HEK293 (cell line): Measurements from ENCODE around the gene PPOX.

Experiments used
- CTCF ChIA-PET: fragments of 350-600 bp; formaldehyde crosslinking; extraction: SDS; loops from one replicate; lab custom pipeline; 2021; ENCODE audit warnings: antibody characterized with exemption; lab: Yijun Ruan, JAX
- POLR2A ChIA-PET: fragments of 300-600 bp; formaldehyde crosslinking; extraction: SDS; loops from one replicate; lab custom pipeline; 2020; ENCODE audit warnings: antibody characterized with exemption, inconsistent platforms; lab: Yijun Ruan, JAX
- H3K27ac ChIP-seq: fragments of 200-500 bp; sonication (Bioruptor generic); 2 replicates; pipeline ENCODE4 v1.5.1; 2014; ENCODE audit warnings: low read depth, low read length, control low read depth, inconsistent platforms; ENCODE audit errors: extremely low read depth
- H3K36me3 ChIP-seq, 2 experiments: fragments of 200-500 bp in 1 of 2; sonication (Bioruptor generic) in 1 of 2; 1 replicate in 1 of 2; 2 replicates in 1 of 2; pipeline ENCODE4 v1.5.1; 2014 to 2017; ENCODE audit warnings: inconsistent platforms in 2 of 2, low read length in 2 of 2; ENCODE audit not compliant: control insufficient read depth in 2 of 2, insufficient read depth in 1 of 2
- H3K4me1 ChIP-seq: fragments of 200-500 bp; sonication (Bioruptor generic); 2 replicates; pipeline ENCODE4 v1.5.1; 2014; ENCODE audit warnings: mild to moderate bottlenecking, low read length, inconsistent platforms; ENCODE audit not compliant: control insufficient read depth, insufficient read depth
- H3K4me3 ChIP-seq: 2 replicates; pipeline ENCODE4 v1.5.1; 2011; ENCODE audit warnings: low read depth, mild to moderate bottlenecking, control low read depth, low read length, moderate library complexity
- H3K9me3 ChIP-seq: fragments of 200-500 bp; sonication (Bioruptor generic); 2 replicates; pipeline ENCODE4 v1.5.1; 2014; ENCODE audit warnings: low read depth, low read length, inconsistent platforms; ENCODE audit not compliant: control insufficient read depth, insufficient read depth
- ELK4 ChIP-seq: IDR thresholded peaks from 2 replicates; pipeline ENCODE4 v1.6.1; 2011; ENCODE audit warnings: mild to moderate bottlenecking, low read depth, low read length, borderline replicate concordance
- GFI1B ChIP-seq: fragments of 450-650 bp; formaldehyde crosslinking; IDR thresholded peaks from 2 replicates; pipeline ENCODE4 v1.5.1; 2016; ENCODE audit warnings: missing biosample characterization, missing genetic modification characterization
- HOXC10 ChIP-seq: sonication (generic); formaldehyde crosslinking; IDR thresholded peaks from 2 replicates; pipeline ENCODE4 v1.8.1; 2023; ENCODE audit warnings: mild to moderate bottlenecking, missing genetic modification reagents
- IKZF3 ChIP-seq: fragments of 450-650 bp; IDR thresholded peaks from 2 replicates; pipeline ENCODE4 v1.5.0; 2018; ENCODE audit warnings: missing biosample characterization, mild to moderate bottlenecking, missing genetic modification characterization, moderate library complexity
- KLF7 ChIP-seq: fragments of 450-650 bp; formaldehyde crosslinking; IDR thresholded peaks from 2 replicates; pipeline ENCODE4 v1.5.1; 2016; ENCODE audit warnings: missing biosample characterization, missing genetic modification characterization, borderline replicate concordance
- MYNN ChIP-seq: fragments of 450-650 bp; formaldehyde crosslinking; IDR thresholded peaks from 2 replicates; pipeline ENCODE4 v1.5.1; 2016; ENCODE audit warnings: missing biosample characterization, missing genetic modification characterization, borderline replicate concordance
- RBAK ChIP-seq: fragments of 450-650 bp; formaldehyde crosslinking; IDR thresholded peaks from 2 replicates; pipeline ENCODE4 v1.5.1; 2016; ENCODE audit warnings: missing biosample characterization, missing genetic modification characterization
- TCF7L2 ChIP-seq: IDR thresholded peaks from 2 replicates; pipeline ENCODE4 v1.6.1; 2011; ENCODE audit warnings: low read depth, mild to moderate bottlenecking, inconsistent platforms, low read length, moderate library complexity, borderline replicate concordance
- ZBTB1 ChIP-seq: fragments of 450-650 bp; formaldehyde crosslinking; IDR thresholded peaks from 2 replicates; pipeline ENCODE4 v1.5.1; 2016; ENCODE audit warnings: missing biosample characterization, missing genetic modification characterization
- ZBTB44 ChIP-seq: fragments of 450-650 bp; IDR thresholded peaks from 2 replicates; pipeline ENCODE4 v1.5.1; 2018; ENCODE audit warnings: missing biosample characterization, mild to moderate bottlenecking, missing genetic modification characterization
- ZNF146 ChIP-seq: fragments of 450-650 bp; formaldehyde crosslinking; IDR thresholded peaks from 2 replicates; pipeline ENCODE4 v1.5.1; 2016; ENCODE audit warnings: missing biosample characterization, missing genetic modification characterization
- ZNF148 ChIP-seq: fragments of 450-650 bp; formaldehyde crosslinking; IDR thresholded peaks from 2 replicates; pipeline ENCODE4 v1.5.0; 2017; ENCODE audit warnings: missing biosample characterization, missing genetic modification characterization, borderline replicate concordance
- ZNF16 ChIP-seq: fragments of 450-650 bp; formaldehyde crosslinking; IDR thresholded peaks from 2 replicates; pipeline ENCODE4 v1.5.1; 2016; ENCODE audit warnings: low read depth, missing biosample characterization, missing genetic modification characterization
- ZNF280C ChIP-seq: fragments of 450-650 bp; formaldehyde crosslinking; IDR thresholded peaks from 2 replicates; pipeline ENCODE4 v1.5.1; 2016; ENCODE audit warnings: missing biosample characterization, missing genetic modification characterization
- ZNF404 ChIP-seq: fragments of 450-650 bp; formaldehyde crosslinking; IDR thresholded peaks from 2 replicates; pipeline ENCODE4 v1.5.1; 2017; ENCODE audit warnings: missing biosample characterization, missing genetic modification characterization
- ZNF48 ChIP-seq: fragments of 450-650 bp; formaldehyde crosslinking; IDR thresholded peaks from 2 replicates; pipeline ENCODE4 v1.5.1; 2016; ENCODE audit warnings: missing biosample characterization, missing genetic modification characterization
- ZNF501 ChIP-seq: fragments of 450-650 bp; formaldehyde crosslinking; IDR thresholded peaks from 2 replicates; pipeline ENCODE4 v1.5.1; 2016; ENCODE audit warnings: missing biosample characterization, missing genetic modification characterization
- ZNF626 ChIP-seq: fragments of 450-650 bp; sonication (Bioruptor Pico); formaldehyde crosslinking; IDR thresholded peaks from 2 replicates; pipeline ENCODE4 v1.5.1; 2018; ENCODE audit warnings: missing biosample characterization, missing genetic modification characterization, inconsistent platforms
- ZNF660 ChIP-seq: fragments of 450-650 bp; IDR thresholded peaks from 2 replicates; pipeline ENCODE4 v1.5.1; 2018; ENCODE audit warnings: missing biosample characterization, mild to moderate bottlenecking, missing genetic modification characterization
- ZNF747 ChIP-seq: fragments of 450-650 bp; formaldehyde crosslinking; IDR thresholded peaks from 2 replicates; pipeline ENCODE4 v1.5.1; 2016; ENCODE audit warnings: missing biosample characterization, missing genetic modification characterization
- ZNF777 ChIP-seq: fragments of 450-650 bp; formaldehyde crosslinking; IDR thresholded peaks from 2 replicates; pipeline ENCODE4 v1.5.1; 2017; ENCODE audit warnings: missing biosample characterization, missing genetic modification characterization, borderline replicate concordance
- ZNF791 ChIP-seq: fragments of 450-650 bp; formaldehyde crosslinking; IDR thresholded peaks from 2 replicates; pipeline ENCODE4 v1.5.1; 2016; ENCODE audit warnings: missing biosample characterization, missing genetic modification characterization
- ZNF830 ChIP-seq: fragments of 450-650 bp; IDR thresholded peaks from 2 replicates; pipeline ENCODE4 v1.5.0; 2018; ENCODE audit warnings: missing biosample characterization, missing genetic modification characterization, low read depth, mild to moderate bottlenecking, moderate library complexity
- ZXDB ChIP-seq: fragments of 450-650 bp; formaldehyde crosslinking; IDR thresholded peaks from 2 replicates; pipeline ENCODE4 v1.5.1; 2016; ENCODE audit warnings: missing biosample characterization, missing genetic modification characterization

The PPOX gene

GRCh38 chr1:161173711-161174110, 7.5 kb downstream of the PPOX start:
- Histone ChIP-seq H3K9me3 (no peaks in the 10 kb centered on the region), H3K4me3 (no peak overlapping the region), H3K36me3 (peaks cover 16 to 72% of the 10 kb centered on the region in 2 experiments; a peak in 2 of 3 replicates), H3K27ac (no peak overlapping the region), H3K4me1 (no peaks in the 10 kb centered on the region)
- no peak for TF ChIP-seq ZXDB (tag by site-specific recombination)
- CTCF ChIA-PET, result interaction anchor here (1.1 kb wide), 1 partner anchor 117 kb away, joined by 3 read pairs; no protein-coding TSS in a partner anchor
- POLR2A ChIA-PET, result interaction anchor here (2.1 kb wide), 1 partner anchor 12 kb away, joined by 5 read pairs; no protein-coding TSS in a partner anchor

- Histone ChIP-seq H3K4me1 (no peaks in the 10 kb centered on the region), H3K9me3 (no peaks in the 10 kb centered on the region), H3K4me3 (no peak overlapping the region), H3K36me3 (peaks cover 16 to 60% of the 10 kb centered on the region in 2 experiments; a peak in 2 of 3 replicates), H3K27ac (no peak overlapping the region)
- TF ChIP-seq IKZF3 (tag by site-specific recombination) (no peak), ZNF48 (no peak), ZNF280C (tag by site-specific recombination) (no peak), ZBTB44 (no peak), ZNF791 (tag by site-specific recombination) (no peak), ZNF404 (no peak)
- CTCF ChIA-PET, result no interaction called here
- POLR2A ChIA-PET, result interaction anchor here (3.3 kb wide), 1 partner anchor 9 kb away, joined by 39 read pairs; the partner anchor contains the start of gene PPOX
These were observed 8.7 kb downstream of the PPOX start for GRCh38 chr1:161174911-161175310.

GRCh38 chr1:161175771-161176453, 9.7 kb downstream of the PPOX start:
- Histone ChIP-seq H3K27ac (no peak overlapping the region), H3K4me1 (no peaks in the 10 kb centered on the region), H3K9me3 (no peaks in the 10 kb centered on the region), H3K36me3 (peaks cover 13 to 52% of the 10 kb centered on the region in 2 experiments; a peak in 2 of 3 replicates), H3K4me3 (no peak overlapping the region)
- POLR2A ChIA-PET, result interaction anchor here (0.9 to 3.3 kb wide), 3 partner anchors 10 to 22 kb away, joined by 4 to 39 read pairs (median 4); partner anchors contain the start of gene PPOX
- CTCF ChIA-PET, result interaction anchor here (0.7 to 2.9 kb wide), 3 partner anchors 9 to 16 kb away, joined by 4 to 23 read pairs (median 6); partner anchors contain the start of gene PPOX
- TF ChIP-seq HOXC10 (CRISPR knock-in tag), result no peak
- TF ChIP-seq ZNF777 (tag by site-specific recombination), result no peak
- TF ChIP-seq TCF7L2, result no peak
- no peak for TF ChIP-seq ZNF747
- TF ChIP-seq GFI1B (tag by site-specific recombination), result no peak
- TF ChIP-seq ZNF830, result no peak
- no peak for TF ChIP-seq ZNF626 (tag by site-specific recombination)
- TF ChIP-seq RBAK (tag by site-specific recombination), result no peak
- TF ChIP-seq ZNF660 (tag by site-specific recombination), result no peak
- TF ChIP-seq ZNF148 (tag by site-specific recombination), result no peak
- TF ChIP-seq KLF7, result no peak
- no peak for TF ChIP-seq MYNN (tag by site-specific recombination)
- TF ChIP-seq ZBTB1 (tag by site-specific recombination), result no peak
- TF ChIP-seq ZNF501 (tag by site-specific recombination), result no peak
- no peak for TF ChIP-seq ZNF146 (tag by site-specific recombination)
- TF ChIP-seq ELK4, result no peak
- TF ChIP-seq ZNF16 (tag by site-specific recombination), result no peak
